ENCODE results near the gene NAV2. TPM values are rescaled to one million over a fixed set of nuclear protein-coding genes. Genes with fewer than 3 reads are reported as not detected.
"Not testable (repeated sequence)": the region's sequence is repeated elsewhere in the genome, so short reads cannot be mapped to it uniquely, and the experiment has no call there.

Gene NAV2
- total RNA-seq, 1 experiment from 2014 or later, result 139 TPM

DNA sequence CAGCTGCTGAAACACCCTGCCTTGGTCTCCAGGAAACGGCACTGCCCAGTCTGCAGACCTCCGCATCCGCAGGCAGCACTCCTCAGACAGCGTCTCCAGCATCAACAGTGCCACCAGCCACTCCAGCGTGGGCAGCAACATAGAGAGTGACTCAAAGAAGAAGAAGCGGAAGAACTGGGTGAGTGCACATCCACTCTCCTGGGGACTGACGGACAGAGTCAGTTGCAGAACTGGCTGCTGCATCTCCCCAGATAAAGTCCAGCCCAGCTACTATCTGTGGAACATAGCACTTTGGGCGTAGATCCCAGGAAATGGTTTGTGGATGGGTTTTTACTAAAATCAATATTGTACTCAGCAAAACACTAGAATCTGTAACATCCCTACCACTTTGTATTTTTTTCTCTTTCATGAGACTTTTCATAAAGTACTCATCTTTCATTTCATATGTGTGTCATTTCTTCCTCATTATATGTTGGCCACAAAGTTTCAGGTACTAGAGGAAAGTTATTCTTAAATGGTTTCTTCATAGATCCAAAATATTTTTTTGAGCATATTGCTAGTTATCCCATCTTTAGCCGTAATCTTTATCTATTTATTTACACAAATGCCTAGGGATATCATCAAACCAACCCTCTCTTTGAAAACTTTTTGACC is 367.5 kb downstream of the NAV2 start:
- no TSS peak for BruUV-seq (replicated peaks)
- intact Hi-C loops (cut with micrococcal nuclease), result no loop called here
- Mint-ChIP-seq H3K27me3 (ENCODE audit: insufficient read depth, unreplicated experiment) (no peaks in the 10 kb centered on the region), H3K4me1 (ENCODE audit: insufficient read depth, unreplicated experiment) (peaks cover 6% of the 10 kb centered on the region), H3K36me3 (ENCODE audit: insufficient read depth, unreplicated experiment) (peaks cover 100% of the 10 kb centered on the region), H3K27ac (ENCODE audit: low read depth, unreplicated experiment) (peak overlapping the region; percentile 9), H3K9me3 (ENCODE audit: unreplicated experiment) (no peaks in the 10 kb centered on the region), H3K4me3 (ENCODE audit: unreplicated experiment) (no peak overlapping the region)
- CTCF ChIA-PET, result interaction anchor here (1.0 to 4.2 kb wide), 5 partner anchors 8 to 129 kb away, joined by 3 to 22 read pairs (median 4); no protein-coding TSS in a partner anchor
- POLR2A ChIA-PET, result interaction anchor here (0.9 kb wide), 1 partner anchor 31 kb away, joined by 4 read pairs; no protein-coding TSS in a partner anchor
- TF ChIP-seq CTCF (IDR thresholded peaks at IDR 0.05; ENCODE audit: unreplicated experiment), result no peak
- no peak for DNase-seq (ENCODE audit: unreplicated experiment)

GRCh38 chr11:20081336-20081735 is 368.7 kb downstream of the NAV2 start:
- H3K9me3 Mint-ChIP-seq (ENCODE audit: unreplicated experiment), result no peaks in the 10 kb centered on the region
- CTCF ChIA-PET, result interaction anchor here (0.6 to 1.4 kb wide), 4 partner anchors 28 to 51 kb away, joined by 3 to 6 read pairs (median 4); no protein-coding TSS in a partner anchor
- H3K27me3 Mint-ChIP-seq (ENCODE audit: insufficient read depth, unreplicated experiment), result no peaks in the 10 kb centered on the region
- no peak overlapping the region for H3K27ac Mint-ChIP-seq (ENCODE audit: low read depth, unreplicated experiment)
- H3K4me1 Mint-ChIP-seq (ENCODE audit: insufficient read depth, unreplicated experiment), result peaks cover 7% of the 10 kb centered on the region
- H3K4me3 Mint-ChIP-seq (ENCODE audit: unreplicated experiment), result no peak overlapping the region
- POLR2A ChIA-PET, result interaction anchor here (0.9 to 1.2 kb wide), 2 partner anchors 23 to 30 kb away, joined by 4 read pairs; no protein-coding TSS in a partner anchor
- no peak for TF ChIP-seq CTCF (IDR thresholded peaks at IDR 0.05; ENCODE audit: unreplicated experiment)
- intact Hi-C loops (cut with micrococcal nuclease), result no loop called here
- no peak for DNase-seq (ENCODE audit: unreplicated experiment)
- H3K36me3 Mint-ChIP-seq (ENCODE audit: insufficient read depth, unreplicated experiment), result peaks cover 100% of the 10 kb centered on the region
- no TSS peak for BruUV-seq (replicated peaks)

- BruUV-seq (replicated peaks); DNase-seq (ENCODE audit: unreplicated experiment); POLR2A ChIA-PET; H3K4me3 Mint-ChIP-seq (ENCODE audit: unreplicated experiment); H3K27ac Mint-ChIP-seq (ENCODE audit: low read depth, unreplicated experiment); H3K9me3 Mint-ChIP-seq (ENCODE audit: unreplicated experiment); H3K4me1 Mint-ChIP-seq (ENCODE audit: insufficient read depth, unreplicated experiment); intact Hi-C loops (cut with micrococcal nuclease); H3K27me3 Mint-ChIP-seq (ENCODE audit: insufficient read depth, unreplicated experiment): not testable (repeated sequence)
- CTCF ChIA-PET, result interaction anchor here (0.7 kb wide), 1 partner anchor 26 kb away, joined by 3 read pairs; no protein-coding TSS in a partner anchor
- peaks cover 100% of the 10 kb centered on the region for H3K36me3 Mint-ChIP-seq (ENCODE audit: insufficient read depth, unreplicated experiment)
Observed at GRCh38 chr11:20083877-20084276, 371.2 kb downstream of the NAV2 start.

DNA sequence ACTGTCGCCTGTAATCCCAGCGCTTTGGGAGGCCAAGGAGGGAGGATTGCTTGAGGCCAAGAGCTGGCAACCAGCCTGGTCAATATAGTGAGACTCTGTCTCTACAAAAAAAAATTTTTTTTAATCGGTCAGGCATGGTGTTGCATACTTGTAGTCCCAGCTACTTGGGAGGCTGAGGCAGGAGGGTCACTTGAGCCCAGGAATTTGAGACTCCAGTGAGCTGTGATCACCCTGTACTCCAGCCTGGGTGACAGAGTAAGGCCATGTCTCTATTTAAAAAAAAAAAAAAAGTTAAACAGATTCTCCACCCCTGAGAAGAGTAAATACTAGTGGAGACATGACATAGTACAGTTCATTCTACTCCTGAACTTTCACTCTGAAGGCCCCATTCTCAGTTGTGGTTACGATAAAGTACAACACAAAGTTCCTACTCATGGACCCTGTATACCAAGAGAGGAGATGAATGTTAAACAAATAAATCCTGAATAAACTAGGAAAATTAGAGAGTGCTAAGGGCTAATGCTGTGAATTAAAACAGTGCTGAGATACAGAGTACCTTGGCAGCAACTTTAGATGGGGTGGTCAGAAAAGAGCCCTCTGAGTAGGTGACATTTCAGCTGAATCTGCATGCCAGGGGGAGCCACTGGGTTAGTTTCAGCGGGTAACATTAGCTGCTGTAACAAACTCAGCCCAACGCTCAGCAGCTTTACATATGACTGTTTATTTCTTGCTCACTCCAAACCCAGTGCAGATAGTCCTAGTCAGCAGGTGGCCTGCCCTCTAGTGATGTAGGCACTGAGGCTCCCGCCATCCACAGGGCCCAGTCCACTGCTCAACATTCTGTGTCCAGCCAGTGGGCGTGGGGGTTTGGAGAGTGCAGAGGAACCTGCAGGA is 372.5 kb downstream of the NAV2 start:
- Mint-ChIP-seq H3K27me3 (ENCODE audit: insufficient read depth, unreplicated experiment) (no peaks in the 10 kb centered on the region), H3K4me1 (ENCODE audit: insufficient read depth, unreplicated experiment) (peaks cover 9% of the 10 kb centered on the region), H3K27ac (ENCODE audit: low read depth, unreplicated experiment) (peak overlapping the region; percentile 34), H3K4me3 (ENCODE audit: unreplicated experiment) (no peak overlapping the region), H3K9me3 (ENCODE audit: unreplicated experiment) (no peaks in the 10 kb centered on the region), H3K36me3 (ENCODE audit: insufficient read depth, unreplicated experiment) (peaks cover 100% of the 10 kb centered on the region)
- BruUV-seq (replicated peaks), result no TSS peak
- intact Hi-C loops (cut with micrococcal nuclease), result no loop called here
- no peak for TF ChIP-seq CTCF (IDR thresholded peaks at IDR 0.05; ENCODE audit: unreplicated experiment)
- ChIA-PET CTCF (interaction anchor here (0.6 kb wide), 1 partner anchor 1027 kb away, joined by 3 read pairs; no protein-coding TSS in a partner anchor), POLR2A (no interaction called here)
- no peak for DNase-seq (ENCODE audit: unreplicated experiment)
